Left renal pelvis (tissue), 4 donors: Measurements from ENCODE around the gene SLC35A4. TPM values are rescaled to one million over a fixed set of nuclear protein-coding genes. Genes with fewer than 3 reads are reported as not detected.

Source experiments
- DNase-seq, 4 donors: peaks; one replicate each; pipeline ENCODE4 v3.0.0-alpha.2; 2013; ENCODE audit warnings: low read depth in 4 of 4, low spot score in 3 of 4
- polyA plus RNA-seq, 4 donors: library from polyadenylated mRNA; unstranded; fragments of 120-200 nt; gene quantifications; one replicate each; pipeline ENCODE4 v1.2.1, GENCODE V29; 2013; ENCODE audit not compliant: insufficient read length in 4 of 4

Gene SLC35A4
- polyA plus RNA-seq, 4 donors, result 62.3 to 85.7 (median 78.9) TPM

- peak; percentile 73 to 80 (median 74) for DNase-seq
Observed at GRCh38 chr5:140557136-140557805, 7.4 kb upstream of the SLC35A4 start, which contains the start of gene SRA1. TSS of gene SRA1 (minus strand) at chr5:140557473. CDS start at chr5:140557452, 21 bp downstream.

DNA sequence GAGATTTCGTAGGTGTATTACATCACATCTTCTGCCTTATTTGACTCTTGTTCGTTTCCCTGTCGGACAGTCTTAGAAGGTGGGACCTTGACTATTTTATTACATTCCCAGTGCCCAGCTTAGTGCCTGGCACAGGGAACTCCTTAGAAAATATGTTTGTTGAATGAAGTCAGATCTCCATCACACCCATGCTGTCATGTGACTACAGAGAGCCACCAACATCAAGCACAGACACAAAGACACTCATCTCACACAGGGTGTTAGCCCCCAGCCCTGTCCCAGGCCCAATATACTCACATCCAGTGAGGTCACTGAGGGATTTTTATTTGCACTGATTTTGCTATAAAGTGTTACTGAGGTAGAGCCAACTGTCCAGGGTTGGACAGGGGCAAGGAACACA is 6.7 kb upstream of the SLC35A4 start:
- no peak for DNase-seq

DNA sequence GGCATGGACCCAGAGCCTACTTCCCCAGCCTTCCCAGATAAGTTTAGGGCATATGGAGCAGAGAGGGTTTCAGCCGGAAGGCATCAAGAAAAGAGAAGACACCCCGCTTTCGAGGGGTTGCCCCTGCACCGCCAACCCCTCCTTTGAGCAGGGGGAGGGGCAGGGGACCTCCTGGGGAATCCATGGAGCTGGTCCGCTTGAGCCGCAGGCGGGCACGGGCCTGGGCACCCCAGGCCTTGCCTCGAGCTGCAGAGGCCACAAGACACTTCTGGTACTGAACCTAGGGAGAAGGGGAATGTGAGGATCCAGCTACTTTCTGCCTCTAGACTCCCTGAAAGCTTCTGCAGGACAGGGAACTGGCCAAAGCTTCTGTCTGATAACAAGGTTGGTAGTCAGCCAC is 6.1 kb upstream of the SLC35A4 start:
- DNase-seq, result no peak

DNA sequence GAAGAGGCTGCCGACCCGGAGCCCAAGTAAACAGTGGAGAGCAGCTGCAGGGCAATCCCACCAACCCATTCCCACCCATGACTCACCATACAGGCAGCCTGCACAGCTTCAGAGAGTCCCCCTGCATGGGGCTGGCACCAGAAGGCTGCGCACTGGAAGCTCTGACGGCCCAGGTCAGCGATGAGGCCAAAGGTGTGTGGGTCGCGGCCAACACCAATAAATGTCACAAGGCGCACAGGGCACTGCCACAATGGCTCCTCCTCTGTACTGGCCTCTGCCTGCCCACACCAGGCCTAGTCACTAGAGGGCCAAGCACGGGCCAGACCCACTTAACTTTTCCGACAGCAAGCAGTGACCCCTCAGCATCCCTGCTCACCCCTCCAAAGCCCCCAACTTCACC is 4.4 kb upstream of the SLC35A4 start:
- DNase-seq, result no peak

- DNase-seq, result no peak
Observed at GRCh38 chr5:140561753-140562523, 2.7 kb upstream of the SLC35A4 start.

GRCh38 chr5:140563596-140563995 is 1.0 kb upstream of the SLC35A4 start:
- DNase-seq, result no peak

DNA sequence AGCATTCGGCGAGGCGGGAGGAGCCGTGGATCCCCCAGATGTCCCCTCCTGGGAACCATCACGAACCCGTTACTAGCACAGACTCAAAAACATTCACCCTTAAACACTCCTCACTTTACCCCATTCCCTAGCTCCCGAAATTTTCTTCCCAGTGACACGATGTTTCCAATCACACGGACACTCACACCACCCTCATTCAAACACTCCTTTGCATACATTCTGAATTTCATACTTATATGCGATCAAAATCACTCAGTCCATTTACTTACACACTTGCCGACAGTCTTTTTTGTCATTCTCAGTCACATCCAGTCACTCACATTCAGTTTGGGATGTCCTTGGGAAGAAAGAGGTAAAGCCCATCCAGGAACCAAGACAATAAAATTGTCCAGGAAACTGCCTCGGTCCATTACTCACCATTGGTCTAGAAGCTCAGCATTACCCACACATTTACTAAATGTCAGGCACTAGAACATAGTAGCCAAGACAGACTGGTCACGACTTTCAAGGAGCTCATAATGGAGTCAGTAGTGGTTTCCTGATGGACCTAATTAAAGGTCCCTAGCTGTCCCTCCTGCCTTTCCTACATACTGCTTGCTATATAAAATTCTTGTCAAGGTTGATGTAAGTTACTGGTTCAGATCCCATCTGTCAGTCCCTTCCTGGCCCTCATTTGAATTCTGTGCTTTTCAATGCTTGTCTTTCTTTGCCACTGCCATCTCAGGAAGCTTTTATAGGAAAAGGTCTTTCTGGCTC is 574 bp downstream of the SLC35A4 start:
- DNase-seq, result no peak

DNA sequence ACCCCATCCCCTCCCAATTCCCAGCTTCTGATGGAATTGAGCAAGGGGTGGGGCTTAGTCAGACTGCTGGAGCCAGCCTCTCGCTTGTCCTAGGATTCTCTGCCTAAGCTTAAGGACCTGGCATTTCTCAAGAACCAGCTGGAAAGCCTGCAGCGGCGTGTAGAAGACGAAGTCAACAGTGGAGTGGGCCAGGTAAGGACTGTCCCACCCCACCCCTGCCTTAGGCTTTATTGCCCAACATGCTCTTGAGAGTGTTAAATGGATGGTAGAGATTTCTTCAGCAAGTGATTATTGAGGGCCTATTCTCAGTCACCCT is 1.1 kb downstream of the SLC35A4 start:
- no peak for DNase-seq

GRCh38 chr5:140566665-140567064 is 2.0 kb downstream of the SLC35A4 start:
- DNase-seq, result no peak

GRCh38 chr5:140567136-140567818 is 2.6 kb downstream of the SLC35A4 start:
- DNase-seq, result no peak

DNA sequence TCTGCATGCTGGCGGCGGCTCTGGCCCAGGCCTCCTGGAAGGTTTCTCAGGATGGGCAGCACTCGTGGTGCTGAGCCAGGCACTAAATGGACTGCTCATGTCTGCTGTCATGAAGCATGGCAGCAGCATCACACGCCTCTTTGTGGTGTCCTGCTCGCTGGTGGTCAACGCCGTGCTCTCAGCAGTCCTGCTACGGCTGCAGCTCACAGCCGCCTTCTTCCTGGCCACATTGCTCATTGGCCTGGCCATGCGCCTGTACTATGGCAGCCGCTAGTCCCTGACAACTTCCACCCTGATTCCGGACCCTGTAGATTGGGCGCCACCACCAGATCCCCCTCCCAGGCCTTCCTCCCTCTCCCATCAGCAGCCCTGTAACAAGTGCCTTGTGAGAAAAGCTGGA is 3.2 kb downstream of the SLC35A4 start:
- no peak for DNase-seq

DNA sequence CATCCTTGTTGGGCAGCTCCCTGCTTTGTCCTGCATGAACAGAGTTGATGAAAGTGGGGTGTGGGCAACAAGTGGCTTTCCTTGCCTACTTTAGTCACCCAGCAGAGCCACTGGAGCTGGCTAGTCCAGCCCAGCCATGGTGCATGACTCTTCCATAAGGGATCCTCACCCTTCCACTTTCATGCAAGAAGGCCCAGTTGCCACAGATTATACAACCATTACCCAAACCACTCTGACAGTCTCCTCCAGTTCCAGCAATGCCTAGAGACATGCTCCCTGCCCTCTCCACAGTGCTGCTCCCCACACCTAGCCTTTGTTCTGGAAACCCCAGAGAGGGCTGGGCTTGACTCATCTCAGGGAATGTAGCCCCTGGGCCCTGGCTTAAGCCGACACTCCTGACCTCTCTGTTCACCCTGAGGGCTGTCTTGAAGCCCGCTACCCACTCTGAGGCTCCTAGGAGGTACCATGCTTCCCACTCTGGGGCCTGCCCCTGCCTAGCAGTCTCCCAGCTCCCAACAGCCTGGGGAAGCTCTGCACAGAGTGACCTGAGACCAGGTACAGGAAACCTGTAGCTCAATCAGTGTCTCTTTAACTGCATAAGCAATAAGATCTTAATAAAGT is 3.9 kb downstream of the SLC35A4 start:
- no peak for DNase-seq

- no peak for DNase-seq
Observed at GRCh38 chr5:140569197-140569596, 4.6 kb downstream of the SLC35A4 start.

DNA sequence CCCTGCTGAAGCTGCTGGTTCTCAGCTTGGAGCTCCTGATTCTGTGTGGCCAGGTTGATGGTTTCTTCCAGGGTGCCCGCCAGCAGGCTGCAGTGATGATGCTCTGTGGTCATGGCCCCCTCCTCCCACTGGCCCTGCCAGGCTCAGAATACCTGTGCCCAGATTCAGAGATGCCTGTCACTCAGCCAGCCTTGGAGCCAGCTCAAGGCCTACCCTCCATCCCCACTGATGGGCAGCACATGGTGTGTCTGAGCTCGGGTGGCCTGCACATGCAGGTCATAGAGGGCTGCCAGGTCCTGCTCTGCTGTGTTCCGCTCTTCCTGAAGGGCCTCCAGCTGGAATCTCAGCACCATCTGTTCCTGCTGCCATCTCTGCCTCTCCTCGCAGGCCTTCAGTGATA is 5.4 kb downstream of the SLC35A4 start:
- DNase-seq, result no peak

DNA sequence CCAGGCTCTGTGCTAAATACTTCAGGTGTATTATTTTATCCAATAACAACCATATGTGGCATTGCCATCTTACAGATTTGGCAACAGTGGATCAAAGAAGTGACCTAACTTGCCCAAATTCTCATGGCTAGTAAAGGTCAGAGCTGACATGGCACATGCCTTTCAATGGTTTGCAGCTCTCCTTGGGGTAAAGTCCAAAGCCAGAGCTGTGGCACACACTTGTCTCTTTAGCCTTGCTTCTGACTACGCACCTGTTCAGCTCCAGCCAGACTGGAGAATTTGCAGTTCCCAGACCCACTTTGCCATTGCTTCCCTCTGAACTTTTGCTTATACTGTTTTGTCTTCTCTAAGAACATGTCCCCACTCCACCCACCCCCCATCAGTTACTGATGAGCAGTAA is 5.9 kb downstream of the SLC35A4 start:
- DNase-seq, result no peak

DNA sequence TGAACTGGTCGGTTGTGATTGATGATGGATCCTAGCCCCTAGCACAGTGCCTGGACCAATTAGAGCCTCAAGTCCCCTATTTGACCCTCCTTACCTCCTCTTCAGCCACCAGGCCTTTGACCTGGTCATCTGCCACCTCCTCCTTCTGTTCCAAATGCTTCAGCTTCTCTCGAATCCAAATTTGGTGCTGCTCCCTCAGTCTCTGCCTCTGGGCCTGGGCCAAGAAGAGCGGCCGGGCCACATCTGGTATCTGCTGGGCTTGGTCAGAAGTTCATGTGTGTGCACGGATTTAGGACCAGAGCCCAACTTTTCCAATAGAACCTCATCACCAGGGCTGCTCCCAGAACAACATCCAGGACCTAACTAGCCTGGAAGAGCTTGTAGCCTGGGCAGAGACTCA is 6.5 kb downstream of the SLC35A4 start:
- no peak for DNase-seq

- DNase-seq, result no peak
Observed at GRCh38 chr5:140573683-140574082, 9.1 kb downstream of the SLC35A4 start.

DNA sequence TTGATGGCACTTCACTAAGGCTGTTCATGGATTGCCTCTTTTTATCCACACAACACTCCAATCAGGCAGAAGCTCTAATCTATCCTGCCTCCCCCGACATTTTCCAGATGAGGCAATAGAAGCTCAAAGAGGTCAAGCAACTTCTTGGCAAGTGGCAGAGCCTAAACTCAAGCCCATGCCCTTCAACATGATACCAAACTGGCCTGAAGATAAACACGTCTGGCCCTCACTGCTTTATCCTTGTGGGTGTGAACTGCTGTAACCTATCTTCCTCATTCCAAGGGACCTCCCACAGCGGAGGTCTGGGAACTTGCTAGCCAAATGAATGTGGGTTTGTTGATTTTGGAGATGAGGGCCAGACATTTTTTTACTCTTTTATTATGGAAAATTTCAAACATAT is 9.5 kb downstream of the SLC35A4 start:
- no peak for DNase-seq

- DNase-seq, result no peak
Observed at GRCh38 chr5:140575309-140575708, 10.7 kb downstream of the SLC35A4 start.

GRCh38 chr5:140576776-140577201 is 12.2 kb downstream of the SLC35A4 start:
- DNase-seq, result no peak
